Effector memory CD4-positive, alpha-beta T cell (primary cell): ENCODE measurements around the gene ATXN7L1.
"Not testable (repeated sequence)": the region's sequence is repeated elsewhere in the genome, so short reads cannot be mapped to it uniquely, and the experiment has no call there.

Source experiments
- DNase-seq, 3 donors: peaks; one replicate each; pipeline ENCODE4 v3.0.0-alpha.2; 2020
- H3K27ac ChIP-seq: 2 replicates; pipeline ENCODE4 v1.7.0; 2013; ENCODE audit warnings: mild to moderate bottlenecking, low read length, moderate library complexity; ENCODE audit not compliant: insufficient read depth, poor library complexity, severe bottlenecking
- H3K27me3 ChIP-seq: replicated peaks from 2 replicates; pipeline ENCODE4 v1.7.0; 2013; ENCODE audit warnings: mild to moderate bottlenecking, low read length; ENCODE audit not compliant: insufficient read depth, control insufficient read depth, poor library complexity, severe bottlenecking
- H3K36me3 ChIP-seq: 2 replicates; pipeline ENCODE4 v1.7.0; 2013; ENCODE audit warnings: mild to moderate bottlenecking, low read length, moderate library complexity; ENCODE audit not compliant: control insufficient read depth, insufficient read depth
- H3K4me1 ChIP-seq: 2 replicates; pipeline ENCODE4 v1.7.0; 2013; ENCODE audit warnings: low read length, mild to moderate bottlenecking; ENCODE audit not compliant: control insufficient read depth, insufficient read depth, poor library complexity, severe bottlenecking
- H3K4me3 ChIP-seq: 2 replicates; pipeline ENCODE4 v1.7.0; 2013; ENCODE audit warnings: low read length, low read depth, mild to moderate bottlenecking; ENCODE audit not compliant: insufficient read depth, poor library complexity, severe bottlenecking
- H3K9me3 ChIP-seq: 2 replicates; pipeline ENCODE4 v1.7.0; 2013; ENCODE audit warnings: mild to moderate bottlenecking, low read length, moderate library complexity; ENCODE audit not compliant: control insufficient read depth

The ATXN7L1 gene

DNA sequence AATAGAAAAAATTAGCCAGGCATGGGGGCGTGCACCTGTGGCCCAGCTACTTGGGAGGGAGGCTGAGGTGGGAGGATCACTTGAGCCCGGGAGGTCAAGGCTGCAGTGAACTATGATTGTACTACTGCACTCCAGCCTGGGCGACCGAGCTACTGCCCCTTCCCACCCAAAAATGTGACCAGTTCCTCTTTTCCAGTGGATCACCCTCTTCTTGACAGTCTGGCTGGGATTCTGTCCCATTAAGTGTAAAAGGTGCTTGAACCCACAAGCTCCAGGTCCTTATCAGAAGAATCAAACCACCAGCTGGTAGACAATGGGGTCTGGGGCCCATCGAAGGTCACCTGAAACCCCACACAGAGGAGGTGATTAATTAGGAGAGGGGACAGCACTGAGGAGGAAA lies 14.1 kb downstream of the ATXN7L1 start:
- no peaks in the 10 kb centered on the region for H3K9me3 ChIP-seq
- H3K27me3 ChIP-seq, result no peaks in the 10 kb centered on the region
- no peak for DNase-seq
- no peaks in the 10 kb centered on the region for H3K36me3 ChIP-seq
- H3K4me3 ChIP-seq, result no peak overlapping the region
- H3K4me1 ChIP-seq, result peaks cover 7% of the 10 kb centered on the region
- H3K27ac ChIP-seq, result no peak overlapping the region

GRCh38 chr7:105861224-105861623 lies 15.2 kb downstream of the ATXN7L1 start:
- DNase-seq, result no peak
- Histone ChIP-seq H3K27ac (no peak overlapping the region), H3K36me3 (no peaks in the 10 kb centered on the region)

DNA sequence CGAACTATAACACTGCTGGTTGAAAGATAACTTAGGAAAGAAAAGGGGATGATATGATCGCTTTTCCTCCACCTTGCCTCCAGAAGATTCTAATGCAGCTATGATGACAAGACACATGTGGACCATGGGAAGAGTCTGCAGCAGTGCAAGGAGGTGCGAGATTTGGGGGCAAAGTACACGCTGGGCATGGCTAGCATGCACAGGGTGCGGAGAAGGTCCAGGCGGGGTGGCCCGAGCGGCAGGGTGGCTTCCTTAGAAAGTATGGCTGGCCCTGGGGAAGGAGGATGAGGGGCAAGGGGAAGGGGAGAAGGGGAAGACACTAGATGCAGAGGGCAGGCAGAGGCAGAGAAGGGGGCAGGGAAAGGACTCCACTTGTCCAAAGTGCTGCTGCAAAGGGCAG lies 15.6 kb downstream of the ATXN7L1 start:
- no peak overlapping the region for H3K27ac ChIP-seq
- no peaks in the 10 kb centered on the region for H3K36me3 ChIP-seq
- no peaks in the 10 kb centered on the region for H3K27me3 ChIP-seq
- DNase-seq, result no peak
- peaks cover 10% of the 10 kb centered on the region for H3K4me1 ChIP-seq
- no peaks in the 10 kb centered on the region for H3K9me3 ChIP-seq
- H3K4me3 ChIP-seq, result no peak overlapping the region

More at GRCh38 chr7:105861224-105861623, 15.2 kb downstream of the ATXN7L1 start:
- no peak overlapping the region for H3K4me3 ChIP-seq
- no peaks in the 10 kb centered on the region for H3K9me3 ChIP-seq
- no peaks in the 10 kb centered on the region for H3K27me3 ChIP-seq
- H3K4me1 ChIP-seq, result peaks cover 10% of the 10 kb centered on the region

- H3K4me3 ChIP-seq, result no peak overlapping the region
- DNase-seq, result no peak
- no peaks in the 10 kb centered on the region for H3K9me3 ChIP-seq
- H3K27ac ChIP-seq, result no peak overlapping the region
- no peaks in the 10 kb centered on the region for H3K27me3 ChIP-seq
- H3K36me3 ChIP-seq, result no peaks in the 10 kb centered on the region
- peaks cover 10% of the 10 kb centered on the region for H3K4me1 ChIP-seq
These were observed 19.1 kb downstream of the ATXN7L1 start for GRCh38 chr7:105857009-105857952.

GRCh38 chr7:105854498-105854897 lies 21.9 kb downstream of the ATXN7L1 start:
- Histone ChIP-seq H3K4me3 (no peak overlapping the region), H3K36me3 (no peaks in the 10 kb centered on the region), H3K9me3 (no peaks in the 10 kb centered on the region), H3K4me1 (peaks cover 27% of the 10 kb centered on the region), H3K27ac (no peak overlapping the region), H3K27me3 (no peaks in the 10 kb centered on the region)
- DNase-seq, result no peak

- Histone ChIP-seq H3K9me3 (no peaks in the 10 kb centered on the region), H3K4me3 (no peak overlapping the region), H3K27ac (no peak overlapping the region), H3K36me3 (no peaks in the 10 kb centered on the region), H3K4me1 (peaks cover 32% of the 10 kb centered on the region), H3K27me3 (no peaks in the 10 kb centered on the region)
- DNase-seq, result no peak
These were observed 22.4 kb downstream of the ATXN7L1 start for GRCh38 chr7:105853931-105854419.

DNA sequence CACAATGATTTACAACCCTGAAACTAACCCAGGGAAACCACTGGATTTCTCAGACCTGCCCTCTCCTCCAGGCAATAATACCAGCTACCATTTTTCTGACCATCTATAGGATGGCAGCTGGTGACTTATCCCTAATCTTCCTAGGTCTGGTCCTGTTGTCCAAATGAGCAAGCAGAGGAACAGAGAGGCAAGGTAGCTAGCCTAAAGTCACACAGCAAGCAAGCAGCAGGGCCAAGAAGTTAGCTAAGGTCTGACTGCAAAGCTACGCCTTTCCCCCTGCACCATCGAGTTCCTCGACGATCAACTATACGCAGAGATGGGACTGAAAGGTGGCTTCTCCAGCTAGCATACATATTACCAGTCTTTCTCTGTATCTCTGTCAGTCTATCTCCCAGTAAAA lies 25.3 kb downstream of the ATXN7L1 start:
- Histone ChIP-seq H3K4me1 (peaks cover 28% of the 10 kb centered on the region), H3K36me3 (no peaks in the 10 kb centered on the region)

DNA sequence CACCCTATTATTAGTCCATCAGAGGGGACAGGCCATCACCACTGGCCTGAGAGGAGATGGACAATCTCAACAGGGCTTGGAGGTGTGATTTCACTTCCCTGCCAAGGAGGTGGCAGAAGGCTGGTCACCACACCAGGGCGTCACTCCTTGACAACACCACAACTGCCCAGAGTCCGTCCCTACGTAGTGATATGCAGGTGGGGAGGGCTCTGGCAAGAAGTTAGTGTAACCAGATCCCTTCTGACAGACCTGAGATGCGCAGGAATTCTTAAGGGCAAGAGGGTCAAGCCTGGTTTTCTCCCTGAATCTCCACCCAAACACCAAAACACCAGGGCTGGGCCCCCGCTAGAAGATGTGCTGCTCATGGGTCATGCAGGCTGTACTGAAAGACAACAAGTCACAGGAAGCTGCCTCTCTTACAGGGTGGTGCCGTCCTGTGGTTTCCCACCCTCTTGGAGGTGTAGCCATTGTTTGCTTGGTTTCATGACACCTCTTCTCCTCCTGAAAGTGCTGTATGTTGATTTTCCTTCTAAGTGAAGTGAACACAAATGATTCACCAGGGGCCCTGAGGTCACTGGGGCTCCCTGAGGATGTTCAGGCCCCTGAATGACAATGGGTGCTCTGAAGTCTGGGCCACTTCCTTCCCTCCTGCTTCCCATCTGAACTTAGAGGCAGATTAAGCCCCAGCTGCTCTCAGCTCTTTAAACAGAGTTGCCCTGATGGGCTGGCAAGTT lies 27.1 kb downstream of the ATXN7L1 start:
- no peaks in the 10 kb centered on the region for H3K27me3 ChIP-seq
- no peaks in the 10 kb centered on the region for H3K9me3 ChIP-seq
- H3K27ac ChIP-seq, result peak overlapping the region; percentile 35
- H3K36me3 ChIP-seq, result no peaks in the 10 kb centered on the region
- peak; percentile 20 to 44 (median 38) for DNase-seq
- peaks cover 28% of the 10 kb centered on the region for H3K4me1 ChIP-seq
- H3K4me3 ChIP-seq, result no peak overlapping the region

More for the DNA sequence above, 25.3 kb downstream of the ATXN7L1 start:
- no peak overlapping the region for H3K27ac ChIP-seq
- H3K9me3 ChIP-seq, result no peaks in the 10 kb centered on the region
- H3K4me3 ChIP-seq, result no peak overlapping the region
- no peaks in the 10 kb centered on the region for H3K27me3 ChIP-seq
- no peak for DNase-seq

DNA sequence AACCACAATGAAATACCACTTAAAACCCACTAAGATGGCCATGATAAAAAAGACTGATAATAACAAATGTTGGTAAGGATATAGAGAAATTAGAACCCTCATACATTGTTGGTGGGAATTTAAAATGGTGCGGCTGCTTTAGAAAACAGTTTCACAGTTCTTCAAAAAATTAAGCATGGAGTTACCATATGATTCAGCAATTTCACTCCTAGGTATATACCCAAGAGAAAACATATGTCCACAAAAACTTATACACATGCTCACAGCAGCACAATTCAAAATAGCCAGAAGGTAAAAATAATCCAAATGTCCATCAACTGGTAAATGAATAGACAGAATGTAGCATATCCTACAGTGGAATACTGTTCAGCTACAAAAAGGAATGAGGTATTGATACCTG lies 30.0 kb downstream of the ATXN7L1 start:
- H3K36me3 ChIP-seq, result no peaks in the 10 kb centered on the region
- no peaks in the 10 kb centered on the region for H3K27me3 ChIP-seq
- H3K9me3 ChIP-seq, result no peaks in the 10 kb centered on the region
- H3K4me1 ChIP-seq, result peaks cover 28% of the 10 kb centered on the region
- no peak for DNase-seq
- H3K4me3 ChIP-seq, result no peak overlapping the region
- no peak overlapping the region for H3K27ac ChIP-seq

- not testable (repeated sequence) for H3K27ac ChIP-seq, DNase-seq, H3K27me3 ChIP-seq, H3K4me3 ChIP-seq, H3K36me3 ChIP-seq, H3K9me3 ChIP-seq
- H3K4me1 ChIP-seq, result peaks cover 13% of the 10 kb centered on the region
These were observed 31.7 kb downstream of the ATXN7L1 start for GRCh38 chr7:105844681-105845080.
